Measurements from ENCODE around the gene ZNF335.
A peak's percentile ranks its signal among the peaks of the same experiment; 100 is the strongest.

DNA sequence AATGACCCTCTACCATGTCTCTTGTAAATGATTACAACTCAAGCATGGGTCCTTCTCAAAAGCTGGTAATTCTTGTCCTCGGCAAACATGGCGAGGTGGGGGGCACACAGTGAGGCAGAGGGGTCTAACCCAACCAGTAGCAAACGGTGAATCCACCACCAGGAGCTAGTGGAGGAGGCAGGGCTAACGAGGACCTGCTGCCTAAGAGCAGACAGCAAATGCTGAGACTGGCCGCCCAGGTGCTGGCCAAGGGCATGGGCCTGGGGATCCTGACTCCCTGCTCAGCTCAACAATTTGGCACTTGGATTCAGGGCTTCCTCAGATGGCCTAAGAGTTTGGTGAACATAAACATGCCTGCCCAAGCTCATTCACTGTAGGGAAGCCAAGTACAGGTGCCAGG lies 19.1 kb downstream of the ZNF335 start:
- no peak for TF ChIP-seq CTCF (IDR thresholded peaks at IDR 0.05; ENCODE audit: control extremely low read depth in 1 of 3, insufficient read depth in 1 of 3, low read depth in 1 of 3, low read length in 3 of 3)
- TF ChIP-seq EP300 (IDR thresholded peaks at IDR 0.05; ENCODE audit: borderline replicate concordance in 1 of 2, low read depth in 2 of 2, low read length in 2 of 2) = no peak
- TF ChIP-seq POLR2AphosphoS5 (IDR thresholded peaks at IDR 0.05; ENCODE audit: low read depth, low read length) = peak; percentile 31
- no peak for TF ChIP-seq BRCA1 (IDR thresholded peaks at IDR 0.05; ENCODE audit: low read depth, low read length)
- TF ChIP-seq HDAC6 (IDR thresholded peaks at IDR 0.05; ENCODE audit: low read depth, low read length) = no peak
- no peak for TF ChIP-seq POLR2A (IDR thresholded peaks at IDR 0.05; ENCODE audit: control extremely low read depth in 1 of 2, low read depth in 2 of 2, low read length in 2 of 2)
- no peak for TF ChIP-seq USF2 (IDR thresholded peaks at IDR 0.05; ENCODE audit: low read length)
- no peak for TF ChIP-seq BCL11A (IDR thresholded peaks at IDR 0.05; ENCODE audit: low read depth in 2 of 2, low read length in 2 of 2)
- TF ChIP-seq TEAD4 (IDR thresholded peaks at IDR 0.05; ENCODE audit: low read depth, low read length) = no peak
- no peak for TF ChIP-seq EGR1 (IDR thresholded peaks at IDR 0.05; ENCODE audit: borderline replicate concordance, low read depth, low read length)
- no peak for TF ChIP-seq MAFK (IDR thresholded peaks at IDR 0.05; ENCODE audit: low read depth, low read length)
- TF ChIP-seq, protein P1, sequence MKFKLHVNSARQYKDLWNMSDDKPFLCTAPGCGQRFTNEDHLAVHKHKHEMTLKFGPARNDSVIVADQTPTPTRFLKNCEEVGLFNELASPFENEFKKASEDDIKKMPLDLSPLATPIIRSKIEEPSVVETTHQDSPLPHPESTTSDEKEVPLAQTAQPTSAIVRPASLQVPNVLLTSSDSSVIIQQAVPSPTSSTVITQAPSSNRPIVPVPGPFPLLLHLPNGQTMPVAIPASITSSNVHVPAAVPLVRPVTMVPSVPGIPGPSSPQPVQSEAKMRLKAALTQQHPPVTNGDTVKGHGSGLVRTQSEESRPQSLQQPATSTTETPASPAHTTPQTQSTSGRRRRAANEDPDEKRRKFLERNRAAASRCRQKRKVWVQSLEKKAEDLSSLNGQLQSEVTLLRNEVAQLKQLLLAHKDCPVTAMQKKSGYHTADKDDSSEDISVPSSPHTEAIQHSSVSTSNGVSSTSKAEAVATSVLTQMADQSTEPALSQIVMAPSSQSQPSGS (IDR thresholded peaks at IDR 0.05; ENCODE audit: low read length) = no peak
- TF ChIP-seq TAF1 (IDR thresholded peaks at IDR 0.05; ENCODE audit: low read depth, low read length) = no peak

Data from H1 (cell line).